ENCODE measurements around the gene HMG20A.

DNA sequence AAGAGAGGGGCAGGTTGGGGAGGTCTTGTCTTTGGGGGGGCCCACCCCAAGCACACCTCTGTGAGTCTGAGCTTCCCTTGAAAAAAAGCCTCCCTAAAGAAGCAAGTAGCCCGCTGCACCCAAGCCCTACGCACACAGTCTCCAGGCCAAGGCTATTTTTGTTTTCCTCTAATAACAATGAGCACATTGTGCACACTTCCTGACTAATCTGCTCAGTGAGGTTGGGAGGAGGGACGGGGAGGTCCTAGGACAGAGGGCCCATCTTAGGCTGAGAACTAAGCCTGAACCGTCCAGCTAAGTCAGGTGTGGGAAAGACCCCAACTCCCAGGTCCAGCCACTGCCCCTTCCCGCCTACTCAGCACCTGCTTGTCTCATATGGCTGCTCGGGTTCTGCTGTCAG, 87.2 kb downstream of the HMG20A start:
- no peak for TF ChIP-seq GATA2 (IDR thresholded peaks at IDR 0.05; ENCODE audit: low read depth, low read length)
- TF ChIP-seq GATA3 (IDR thresholded peaks at IDR 0.05; ENCODE audit: low read depth, low read length) = no peak

Data from SH-SY5Y (cell line).